ENCODE measurements around the gene ANKRA2. TPM values are rescaled to one million over a fixed set of nuclear protein-coding genes. Genes with fewer than 3 reads are reported as not detected.

ANKRA2 gene
- total RNA-seq, 2 experiments from 2014 or later = 19.0 to 19.3 TPM

DNA sequence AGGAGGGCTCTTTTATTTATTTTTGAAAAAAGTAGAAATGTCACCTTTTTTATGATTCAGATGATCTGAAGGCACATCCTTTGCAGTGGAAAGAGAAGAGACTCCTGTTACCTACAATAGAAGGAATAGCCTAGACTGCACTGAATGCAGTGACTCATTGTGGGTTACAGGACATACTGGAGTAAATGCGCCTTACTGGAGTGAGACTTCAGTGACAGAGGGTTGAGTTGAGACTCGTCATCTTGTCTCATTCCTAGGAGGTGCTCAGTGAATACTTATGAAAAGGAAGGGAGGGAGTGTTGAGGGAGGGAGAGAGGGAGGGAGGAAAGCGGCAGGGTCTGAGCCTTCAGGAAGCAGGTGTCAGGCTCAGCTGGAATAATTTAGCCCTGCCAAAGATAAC lies 25.2 kb downstream of the ANKRA2 start:
- Mint-ChIP-seq H3K36me3 (ENCODE audit: low read depth) (no peaks in the 10 kb centered on the region), H3K27me3 (peaks cover 12% of the 10 kb centered on the region), H3K4me1 (peaks cover 15% of the 10 kb centered on the region), H3K9me3 (no peaks in the 10 kb centered on the region), H3K27ac (no peak overlapping the region), H3K4me3 (no peak overlapping the region)
- CTCF ChIA-PET = no interaction called here
- POLR2A ChIA-PET = no interaction called here
- no peak for DNase-seq

DNA sequence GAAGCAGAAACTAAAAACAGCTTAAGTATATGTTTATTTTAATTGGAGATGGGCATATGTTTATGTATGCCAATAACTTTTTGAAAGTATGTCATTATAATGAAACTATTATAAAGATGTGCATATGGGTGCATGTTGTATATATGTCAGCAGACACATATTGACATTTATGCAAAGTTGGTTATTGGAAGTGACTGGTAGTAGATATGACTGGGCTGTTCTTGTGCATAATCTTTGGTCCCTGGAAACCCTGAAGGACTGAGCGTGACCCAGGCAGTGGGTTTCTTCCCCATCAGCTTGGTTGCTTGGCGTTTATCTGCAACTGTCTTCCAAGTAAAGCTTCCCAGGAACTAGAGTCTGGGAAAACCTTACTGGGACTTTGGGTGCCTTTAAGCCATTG lies 25.7 kb downstream of the ANKRA2 start:
- no peak overlapping the region for H3K27ac Mint-ChIP-seq
- H3K4me1 Mint-ChIP-seq = peaks cover 15% of the 10 kb centered on the region
- no peak overlapping the region for H3K4me3 Mint-ChIP-seq
- DNase-seq = no peak
- ChIA-PET CTCF (interaction anchor here (0.7 to 6.5 kb wide), 2 partner anchors 18 to 89 kb away, joined by 4 to 41 read pairs; no protein-coding TSS in a partner anchor), POLR2A (no interaction called here)
- peaks cover 15% of the 10 kb centered on the region for H3K27me3 Mint-ChIP-seq
- no peaks in the 10 kb centered on the region for H3K36me3 Mint-ChIP-seq (ENCODE audit: low read depth)
- H3K9me3 Mint-ChIP-seq = no peaks in the 10 kb centered on the region

DNA sequence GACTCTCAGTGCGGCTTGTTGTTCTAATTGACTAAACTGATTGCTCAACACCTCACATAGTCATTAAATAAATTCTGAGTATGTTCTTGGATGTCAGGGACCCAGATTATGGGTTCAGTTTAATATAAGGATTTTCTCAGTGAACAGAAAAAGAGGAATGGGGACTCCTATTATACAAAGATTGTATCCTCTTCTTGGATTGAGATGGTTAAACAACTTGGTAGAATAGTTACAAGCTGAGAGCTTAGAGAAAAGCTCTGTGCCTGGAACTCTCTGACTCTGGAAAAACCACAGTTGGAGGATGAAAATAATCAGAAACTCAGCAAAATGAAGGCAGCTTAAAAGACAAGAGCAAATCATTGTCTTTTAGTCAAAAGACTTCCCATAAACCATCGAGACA lies 30.5 kb downstream of the ANKRA2 start:
- no peaks in the 10 kb centered on the region for H3K4me1 Mint-ChIP-seq
- no peaks in the 10 kb centered on the region for H3K36me3 Mint-ChIP-seq (ENCODE audit: low read depth)
- POLR2A ChIA-PET = no interaction called here
- no peak overlapping the region for H3K27ac Mint-ChIP-seq
- no peaks in the 10 kb centered on the region for H3K9me3 Mint-ChIP-seq
- CTCF ChIA-PET = interaction anchor here (0.5 to 6.5 kb wide), 3 partner anchors 9 to 1092 kb away, joined by 3 to 41 read pairs (median 3); no protein-coding TSS in a partner anchor
- no peak overlapping the region for H3K4me3 Mint-ChIP-seq
- peaks cover 35% of the 10 kb centered on the region for H3K27me3 Mint-ChIP-seq
- no peak for DNase-seq

DNA sequence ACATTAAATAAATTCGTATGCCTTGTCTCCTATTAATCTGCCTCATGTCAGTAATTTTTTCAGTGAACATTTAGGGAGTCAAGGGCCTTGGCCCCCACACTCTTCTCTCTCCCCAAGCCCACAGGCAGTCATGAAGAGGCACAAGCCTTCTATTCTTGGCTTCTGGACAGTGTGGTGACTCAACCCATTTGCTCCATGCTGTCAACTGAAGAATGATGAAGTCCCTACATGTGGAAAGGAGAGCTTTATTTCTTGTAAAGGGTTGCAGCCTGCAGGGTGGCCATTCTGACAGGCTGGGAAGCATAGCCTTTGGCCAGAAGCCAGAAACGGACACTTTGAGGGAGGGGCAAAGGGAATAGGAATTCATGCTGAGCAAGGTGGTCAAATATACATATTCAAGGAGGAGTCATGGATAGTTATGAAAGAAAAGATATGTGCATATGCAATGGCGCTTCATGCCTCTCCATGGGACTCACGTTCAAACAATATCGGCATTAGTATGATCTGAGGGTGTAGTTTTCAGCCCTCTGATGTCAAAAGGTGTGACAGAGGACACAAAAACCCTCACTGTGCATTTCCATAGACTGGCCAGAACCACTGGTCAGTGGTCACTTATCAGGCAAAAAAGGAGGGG lies 31.3 kb downstream of the ANKRA2 start:
- DNase-seq = no peak
- no peak overlapping the region for H3K4me3 Mint-ChIP-seq
- H3K27me3 Mint-ChIP-seq = peaks cover 39% of the 10 kb centered on the region
- POLR2A ChIA-PET = no interaction called here
- no peak overlapping the region for H3K27ac Mint-ChIP-seq
- no peaks in the 10 kb centered on the region for H3K9me3 Mint-ChIP-seq
- CTCF ChIA-PET = interaction anchor here (6.5 kb wide), 1 partner anchor 12 kb away, joined by 41 read pairs; no protein-coding TSS in a partner anchor
- H3K4me1 Mint-ChIP-seq = no peaks in the 10 kb centered on the region
- H3K36me3 Mint-ChIP-seq (ENCODE audit: low read depth) = no peaks in the 10 kb centered on the region

DNA sequence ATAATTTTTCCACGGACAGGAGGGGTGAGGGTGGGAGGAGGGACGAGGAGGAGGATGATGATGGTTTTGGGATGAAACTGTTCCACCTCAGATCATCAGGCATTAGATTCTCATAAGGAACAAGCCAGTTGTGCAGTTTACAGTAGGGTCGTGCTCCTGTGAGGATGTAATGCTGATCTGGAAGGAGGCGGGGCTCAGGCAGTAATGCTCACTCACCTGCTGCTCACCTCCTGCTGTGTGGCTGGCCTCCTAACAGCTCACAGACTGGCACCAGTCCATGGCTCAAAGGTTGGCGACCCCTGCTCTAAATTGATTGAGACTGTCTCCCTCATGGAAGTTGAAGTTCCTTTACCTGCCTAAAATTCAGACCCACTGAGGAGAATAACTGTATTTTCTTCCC lies 33.2 kb downstream of the ANKRA2 start:
- POLR2A ChIA-PET = no interaction called here
- H3K4me1 Mint-ChIP-seq = no peaks in the 10 kb centered on the region
- no peak for DNase-seq
- H3K4me3 Mint-ChIP-seq = no peak overlapping the region
- H3K27me3 Mint-ChIP-seq = peaks cover 47% of the 10 kb centered on the region
- no peaks in the 10 kb centered on the region for H3K36me3 Mint-ChIP-seq (ENCODE audit: low read depth)
- CTCF ChIA-PET = no interaction called here
- no peak overlapping the region for H3K27ac Mint-ChIP-seq
- H3K9me3 Mint-ChIP-seq = no peaks in the 10 kb centered on the region

DNA sequence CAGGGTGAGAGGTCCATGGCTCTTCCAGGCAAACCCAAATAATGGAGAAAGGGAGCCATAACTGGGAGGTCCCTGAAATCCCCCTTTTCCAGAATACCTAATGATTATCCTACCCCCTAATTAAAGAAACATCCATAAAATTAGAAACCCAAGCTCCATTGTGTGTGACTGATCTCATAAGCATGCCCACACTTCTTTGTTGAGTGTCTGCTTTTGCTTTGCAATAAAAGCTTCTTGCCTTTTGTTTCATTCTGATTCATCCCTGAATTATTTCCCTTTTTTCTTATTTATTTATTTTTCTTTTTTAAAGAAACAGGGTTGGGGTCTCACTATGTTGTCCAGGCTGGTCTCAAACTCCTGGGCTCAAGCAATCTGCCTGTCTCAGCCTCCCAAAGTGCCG lies 34.1 kb downstream of the ANKRA2 start:
- Mint-ChIP-seq H3K27ac (no peak overlapping the region), H3K36me3 (ENCODE audit: low read depth) (no peaks in the 10 kb centered on the region), H3K4me1 (no peaks in the 10 kb centered on the region), H3K4me3 (no peak overlapping the region), H3K27me3 (peaks cover 47% of the 10 kb centered on the region), H3K9me3 (no peaks in the 10 kb centered on the region)
- no peak for DNase-seq
- CTCF ChIA-PET = interaction anchor here (1.8 kb wide), 1 partner anchor 10 kb away, joined by 11 read pairs; no protein-coding TSS in a partner anchor
- POLR2A ChIA-PET = no interaction called here

GRCh38 chr5:73529081-73529480 lies 36.4 kb downstream of the ANKRA2 start:
- ChIA-PET CTCF (interaction anchor here (1.2 kb wide), 1 partner anchor 15 kb away, joined by 3 read pairs; no protein-coding TSS in a partner anchor), POLR2A (no interaction called here)
- no peaks in the 10 kb centered on the region for H3K9me3 Mint-ChIP-seq
- no peaks in the 10 kb centered on the region for H3K4me1 Mint-ChIP-seq
- H3K27me3 Mint-ChIP-seq = peaks cover 34% of the 10 kb centered on the region
- H3K36me3 Mint-ChIP-seq (ENCODE audit: low read depth) = no peaks in the 10 kb centered on the region
- no peak for DNase-seq
- no peak overlapping the region for H3K27ac Mint-ChIP-seq
- H3K4me3 Mint-ChIP-seq = no peak overlapping the region

DNA sequence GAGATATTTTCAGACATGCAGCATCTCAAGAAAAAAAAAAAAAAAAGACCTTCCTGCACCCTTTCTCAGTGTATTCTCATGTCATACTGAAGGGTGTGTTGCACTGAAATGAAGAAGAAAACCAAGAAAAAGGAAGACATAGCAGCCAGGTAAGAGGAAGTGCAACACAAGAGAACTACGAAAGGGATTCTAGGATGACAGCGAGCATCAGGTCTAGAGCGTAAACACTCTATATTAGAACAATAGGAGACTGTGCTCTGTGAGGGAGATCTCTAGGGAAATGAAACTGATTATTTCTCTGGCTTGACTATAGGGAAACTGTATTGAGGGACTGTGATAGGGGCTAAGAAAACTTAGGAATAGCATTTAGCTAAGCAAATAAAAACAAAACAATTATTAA lies 37.2 kb downstream of the ANKRA2 start:
- CTCF ChIA-PET = no interaction called here
- Mint-ChIP-seq H3K9me3 (no peaks in the 10 kb centered on the region), H3K27me3 (peaks cover 30% of the 10 kb centered on the region), H3K4me3 (no peak overlapping the region), H3K36me3 (ENCODE audit: low read depth) (no peaks in the 10 kb centered on the region), H3K4me1 (no peaks in the 10 kb centered on the region), H3K27ac (no peak overlapping the region)
- POLR2A ChIA-PET = no interaction called here
- DNase-seq = no peak

DNA sequence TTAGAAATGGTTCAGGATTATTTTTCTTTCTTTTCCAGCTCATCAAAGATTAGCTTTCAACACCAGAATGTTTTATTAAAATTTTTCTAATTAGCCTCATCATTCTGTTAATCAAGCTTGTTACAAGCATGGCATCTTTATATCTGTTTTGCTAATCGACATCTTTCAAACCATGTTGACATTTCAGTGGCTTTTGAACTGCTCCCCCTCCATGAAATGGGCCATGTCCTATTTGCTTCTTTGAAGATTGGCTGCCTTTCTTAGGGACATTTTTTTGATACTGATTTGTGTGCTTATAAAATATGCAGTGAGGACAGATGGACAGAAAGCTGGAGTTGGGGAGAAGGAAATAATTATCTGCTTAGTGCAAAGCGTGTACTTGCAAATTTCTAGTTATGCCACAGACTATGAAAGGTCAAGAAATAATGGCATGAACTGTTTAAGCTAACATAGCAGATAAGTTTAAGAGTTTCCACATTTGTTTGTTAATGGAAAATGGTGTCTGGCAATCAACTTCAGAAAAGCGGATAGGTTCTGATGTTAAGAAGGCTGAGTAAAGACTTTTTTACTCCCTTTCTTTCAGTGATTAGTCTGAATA lies 39.7 kb downstream of the ANKRA2 start:
- Mint-ChIP-seq H3K27me3 (peaks cover 17% of the 10 kb centered on the region), H3K36me3 (ENCODE audit: low read depth) (no peaks in the 10 kb centered on the region), H3K9me3 (no peaks in the 10 kb centered on the region), H3K27ac (no peak overlapping the region), H3K4me1 (no peaks in the 10 kb centered on the region), H3K4me3 (no peak overlapping the region)
- ChIA-PET POLR2A (no interaction called here), CTCF (interaction anchor here (1.0 kb wide), 1 partner anchor 10 kb away, joined by 3 read pairs; no protein-coding TSS in a partner anchor)
- no peak for DNase-seq

GRCh38 chr5:73523861-73524260 lies 41.6 kb downstream of the ANKRA2 start:
- no peaks in the 10 kb centered on the region for H3K9me3 Mint-ChIP-seq
- peaks cover 7% of the 10 kb centered on the region for H3K4me1 Mint-ChIP-seq
- DNase-seq = no peak
- no peak overlapping the region for H3K4me3 Mint-ChIP-seq
- H3K27me3 Mint-ChIP-seq = peaks cover 5% of the 10 kb centered on the region
- H3K36me3 Mint-ChIP-seq (ENCODE audit: low read depth) = no peaks in the 10 kb centered on the region
- POLR2A ChIA-PET = no interaction called here
- no peak overlapping the region for H3K27ac Mint-ChIP-seq
- CTCF ChIA-PET = interaction anchor here (0.6 to 5.7 kb wide), 2 partner anchors 13 to 269 kb away, joined by 4 to 41 read pairs; no protein-coding TSS in a partner anchor

DNA sequence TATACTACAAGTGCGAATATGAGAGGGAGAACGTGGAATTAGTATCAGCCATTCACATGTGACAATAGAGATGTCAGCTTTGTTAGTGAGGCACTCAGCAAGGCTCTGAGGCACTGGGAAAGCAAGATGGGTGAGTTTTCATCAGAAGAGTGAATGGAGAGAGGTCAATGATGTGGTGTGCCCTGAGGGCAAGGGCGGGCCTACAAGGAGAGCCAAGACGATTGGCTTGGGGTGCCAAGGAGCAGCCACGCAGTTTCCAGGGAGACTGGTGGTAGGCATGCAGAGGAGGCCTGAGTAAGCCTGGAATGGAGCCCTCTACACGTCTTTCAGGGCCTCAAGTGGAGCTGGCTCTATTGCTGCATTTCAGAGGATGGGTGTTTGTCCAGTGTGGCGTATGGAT lies 42.5 kb downstream of the ANKRA2 start:
- H3K27me3 Mint-ChIP-seq = peaks cover 2% of the 10 kb centered on the region
- no peak for DNase-seq
- H3K36me3 Mint-ChIP-seq (ENCODE audit: low read depth) = no peaks in the 10 kb centered on the region
- ChIA-PET CTCF (interaction anchor here (1.5 to 5.7 kb wide), 3 partner anchors 8 to 23 kb away, joined by 4 to 41 read pairs (median 11); no protein-coding TSS in a partner anchor), POLR2A (no interaction called here)
- H3K4me1 Mint-ChIP-seq = peaks cover 7% of the 10 kb centered on the region
- H3K4me3 Mint-ChIP-seq = no peak overlapping the region
- H3K27ac Mint-ChIP-seq = no peak overlapping the region
- H3K9me3 Mint-ChIP-seq = no peaks in the 10 kb centered on the region

GRCh38 chr5:73519531-73520283 lies 45.7 kb downstream of the ANKRA2 start:
- H3K36me3 Mint-ChIP-seq (ENCODE audit: low read depth) = no peaks in the 10 kb centered on the region
- ChIA-PET CTCF (interaction anchor here (0.8 to 5.7 kb wide), 5 partner anchors 8 to 22 kb away, joined by 3 to 41 read pairs (median 8); no protein-coding TSS in a partner anchor), POLR2A (no interaction called here)
- no peaks in the 10 kb centered on the region for H3K27me3 Mint-ChIP-seq
- peaks cover 7% of the 10 kb centered on the region for H3K4me1 Mint-ChIP-seq
- peak; percentile 81 for DNase-seq
- H3K4me3 Mint-ChIP-seq = peak overlapping the region; percentile 11
- peak overlapping the region; percentile 48 for H3K27ac Mint-ChIP-seq
- no peaks in the 10 kb centered on the region for H3K9me3 Mint-ChIP-seq

GRCh38 chr5:73515232-73515631 lies 50.2 kb downstream of the ANKRA2 start:
- ChIA-PET CTCF (interaction anchor here (0.7 to 1.1 kb wide), 3 partner anchors 8 to 453 kb away, joined by 3 to 4 read pairs (median 3); no protein-coding TSS in a partner anchor), POLR2A (no interaction called here)
- no peak overlapping the region for H3K4me3 Mint-ChIP-seq
- DNase-seq = no peak
- H3K36me3 Mint-ChIP-seq (ENCODE audit: low read depth) = no peaks in the 10 kb centered on the region
- H3K4me1 Mint-ChIP-seq = peaks cover 7% of the 10 kb centered on the region
- H3K9me3 Mint-ChIP-seq = no peaks in the 10 kb centered on the region
- no peak overlapping the region for H3K27ac Mint-ChIP-seq
- no peaks in the 10 kb centered on the region for H3K27me3 Mint-ChIP-seq

Data from activated CD4-positive, alpha-beta T cell treated with anti-CD3 and anti-CD28 coated beads, Interleukin-2, amount 10 ng/mL, durations not matched to agents 7 days and 5 days (primary cell).